Endothelial cell of umbilical vein (primary cell): ENCODE measurements around the gene DGLUCY. TPM values are rescaled to one million over a fixed set of nuclear protein-coding genes. Genes with fewer than 3 reads are reported as not detected.

Experiments used
- BruUV-seq: library from RNA; stranded (reverse); fragments of 400-500 nt; replicated peaks from 2 replicates; lab custom pipeline; 2021; lab: Mats Ljungman, UMichigan
- CTCF ChIA-PET: fragments of 300-600, 350-600 bp; sonication (Branson Sonifier 250); formaldehyde crosslinking; loops from one replicate; lab custom pipeline; 2021; ENCODE audit warnings: antibody characterized with exemption, inconsistent platforms; lab: Charles Lee
- POLR2A ChIA-PET: fragments of 300-600, 350-600 bp; sonication (Branson Sonifier 250); formaldehyde crosslinking; loops from one replicate; lab custom pipeline; 2021; ENCODE audit warnings: antibody characterized with exemption, inconsistent platforms; lab: Charles Lee
- DNase-seq: peaks from one replicate; pipeline ENCODE4 v3.0.0-alpha.2; 2011; ENCODE audit warnings: low read depth, low spot score
- FAIRE-seq: peaks from 2 replicates; lab custom pipeline; 2011; peaks lifted over from hg19 to GRCh38; lab: Jason Lieb, UNC
- H2AFZ ChIP-seq: 2 replicates; pipeline ENCODE4 v1.6.0; 2012; ENCODE audit warnings: low read depth, low read length, control low read depth, inconsistent platforms
- H3K27ac ChIP-seq: 2 replicates; pipeline ENCODE4 v1.5.1; 2011; ENCODE audit warnings: low read depth, mild to moderate bottlenecking, control low read depth, low read length, moderate library complexity; ENCODE audit not compliant: insufficient read depth
- H3K27me3 ChIP-seq, 2 experiments: 2 replicates each; pipeline versions ENCODE4 v1.6.0 to v1.6.1; 2011; ENCODE audit warnings: low read length in 2 of 2, mixed read lengths in 1 of 2; ENCODE audit not compliant: control insufficient read depth in 2 of 2, insufficient read depth in 2 of 2
- H3K36me3 ChIP-seq, 2 experiments: 2 replicates in 1 of 2; 3 replicates in 1 of 2; pipeline ENCODE4 v1.5.1; 2011; ENCODE audit warnings: low read length in 2 of 2, mild to moderate bottlenecking in 1 of 2, moderate library complexity in 1 of 2; ENCODE audit not compliant: control insufficient read depth in 2 of 2, insufficient read depth in 2 of 2; ENCODE audit errors: extremely low read depth in 1 of 2
- H3K4me1 ChIP-seq: 3 replicates; pipeline ENCODE4 v1.5.1; 2011; ENCODE audit warnings: mild to moderate bottlenecking, low read length; ENCODE audit not compliant: control insufficient read depth, insufficient read depth; ENCODE audit errors: extremely low read depth
- H3K4me2 ChIP-seq: 2 replicates; pipeline ENCODE4 v1.6.1; 2011; ENCODE audit warnings: low read length, control low read depth, mixed read lengths; ENCODE audit not compliant: insufficient read depth
- H3K4me3 ChIP-seq, 3 experiments: fragments of 200-600 bp in 1 of 3; sonication (generic), shearing (Covaris generic) in 1 of 3; replicated peaks in 1 of 3; 2 replicates each; pipeline ENCODE4 v1.5.1; 2011 to 2016; ENCODE audit warnings: control low read depth in 3 of 3, low read length in 3 of 3, mild to moderate bottlenecking in 2 of 3, inconsistent platforms in 1 of 3, low read depth in 1 of 3, moderate library complexity in 1 of 3; ENCODE audit not compliant: insufficient read depth in 1 of 3
- H3K79me2 ChIP-seq: 2 replicates; pipeline ENCODE4 v1.6.0; 2012; ENCODE audit warnings: low read length, inconsistent platforms; ENCODE audit not compliant: control insufficient read depth, insufficient read depth
- H3K9ac ChIP-seq: replicated peaks from 2 replicates; pipeline ENCODE3; 2011; ENCODE audit warnings: low read length, control low read depth; ENCODE audit not compliant: insufficient read depth; ENCODE audit errors: extremely low read depth
- H3K9me1 ChIP-seq: replicated peaks from 3 replicates; pipeline ENCODE4 v1.6.0; 2011; ENCODE audit warnings: mild to moderate bottlenecking, low read length; ENCODE audit not compliant: control insufficient read depth, insufficient read depth; ENCODE audit errors: extremely low read depth
- H3K9me3 ChIP-seq: replicated peaks from 2 replicates; pipeline ENCODE4 v1.5.1; 2012; ENCODE audit warnings: low read length, inconsistent platforms; ENCODE audit not compliant: control insufficient read depth, insufficient read depth
- H4K20me1 ChIP-seq: replicated peaks from 2 replicates; pipeline ENCODE3; 2011; ENCODE audit warnings: mild to moderate bottlenecking, low read length; ENCODE audit not compliant: control insufficient read depth, insufficient read depth; ENCODE audit errors: extremely low read depth
- EZH2 ChIP-seq: IDR thresholded peaks from 2 replicates; pipeline ENCODE4 v1.6.1; 2012; ENCODE audit warnings: borderline replicate concordance, low read depth, mild to moderate bottlenecking, moderate library complexity, low read length, inconsistent platforms; ENCODE audit not compliant: severe bottlenecking
- FOS ChIP-seq: IDR thresholded peaks from 2 replicates; pipeline ENCODE4 v1.6.1; 2011; ENCODE audit warnings: mild to moderate bottlenecking, low read length, moderate library complexity, borderline replicate concordance; ENCODE audit not compliant: insufficient read depth
- GATA2 ChIP-seq: IDR thresholded peaks from 2 replicates; pipeline ENCODE4 v1.7.0; 2011; ENCODE audit warnings: low read depth, mild to moderate bottlenecking, moderate library complexity, mixed read lengths, low read length; ENCODE audit not compliant: insufficient read length, insufficient read depth
- JUN ChIP-seq: IDR thresholded peaks from 2 replicates; pipeline ENCODE4 v1.6.1; 2011; ENCODE audit warnings: borderline replicate concordance, low read depth; ENCODE audit not compliant: insufficient read length, insufficient read depth
- MYC ChIP-seq: IDR thresholded peaks from one replicate; pipeline ENCODE4 v1.6.1; 2011; ENCODE audit warnings: mild to moderate bottlenecking, low read depth, low read length
- POLR2A ChIP-seq: IDR thresholded peaks from 2 replicates; pipeline ENCODE4 v1.6.1; 2012; ENCODE audit warnings: low read depth, mild to moderate bottlenecking, control low read depth, low read length
- POLR2AphosphoS5 ChIP-seq: IDR thresholded peaks from 2 replicates; pipeline ENCODE4 v1.6.1; 2012; ENCODE audit warnings: low read depth, mild to moderate bottlenecking, control low read depth, low read length, moderate library complexity; ENCODE audit not compliant: insufficient read depth
- dilution Hi-C: fragments of 300-500 bp; cut with MboI; formaldehyde crosslinking; loops from one replicate; pipeline ENCODE4 v1.15.0; 2019; ENCODE audit warnings: low sequenced_read_pairs; ENCODE audit not compliant: extremely low pct_ligation_motif_present
- intact Hi-C: fragments of 100-400 bp; cut with micrococcal nuclease; formaldehyde crosslinking; loops from one replicate; pipeline ENCODE4 v1.10.0; 2022
- polyA plus RNA-seq, 4 experiments: library from polyadenylated mRNA; depleted of rRNA in 3 of 4; stranded (reverse) in 3 of 4; unstranded in 1 of 4; fragments of >200 nt; gene quantifications; 2 replicates each; pipeline versions ENCODE4 v1.2.1 to v1.2.3, GENCODE V29; 2011 to 2012; ENCODE audit warnings: missing spikeins in 1 of 4
- total RNA-seq: library from RNA; stranded (reverse); gene quantifications from 2 replicates; pipeline ENCODE4 v1.2.3, GENCODE V29; 2021
- TF ChIP-seq, protein P1 (sequence below): IDR thresholded peaks from 2 replicates; pipeline ENCODE4 v1.6.1; 2011; ENCODE audit not compliant: insufficient read depth, insufficient read length
- TF ChIP-seq, protein P2 (sequence below), 2 donors: IDR thresholded peaks; 1 replicate in 1 of 2; 2 replicates in 1 of 2; pipeline ENCODE4 v1.5.1; 2011; ENCODE audit warnings: low read length in 2 of 2, mild to moderate bottlenecking in 2 of 2, moderate library complexity in 2 of 2, control low read depth in 1 of 2, inconsistent platforms in 1 of 2, low read depth in 1 of 2; ENCODE audit not compliant: insufficient read depth in 1 of 2; ENCODE audit errors: extremely low read depth in 1 of 2

The DGLUCY gene
- total and polyA plus RNA-seq, 2 donors (not counting 3 experiments of a cell fraction or from before 2014, with no cell fraction given): 40.9 to 65.6 TPM

DNA sequence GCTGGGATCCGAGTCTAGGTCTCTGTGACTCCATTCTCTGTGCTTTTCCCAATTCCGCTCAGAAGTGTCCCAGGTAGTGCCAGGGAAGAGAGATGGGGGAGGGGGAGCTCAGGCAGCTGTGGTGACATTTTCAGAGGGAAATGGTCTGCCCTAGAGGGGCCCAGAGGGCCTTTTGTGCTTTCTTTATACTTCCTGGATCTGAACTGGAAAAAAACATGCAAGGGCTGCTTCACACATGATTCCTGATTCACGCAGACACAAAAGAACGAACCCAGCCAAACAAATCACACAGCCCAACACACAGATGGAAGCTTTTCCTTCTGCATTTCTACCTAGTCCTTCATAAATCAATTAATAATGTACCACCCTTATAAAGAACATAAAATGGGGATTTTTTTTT, 104.1 kb downstream of the DGLUCY start:
- intact Hi-C loops: no loop called here
- peak; percentile 54 for DNase-seq
- no peak overlapping the region for H3K9ac ChIP-seq
- peaks cover 0 to 14% of the 10 kb centered on the region in 2 experiments for H3K36me3 ChIP-seq
- FAIRE-seq: no peak
- BruUV-seq: no TSS peak
- peaks cover 22% of the 10 kb centered on the region for H3K4me1 ChIP-seq
- no peaks in the 10 kb centered on the region for H3K27me3 ChIP-seq
- dilution Hi-C loops: no loop called here
- POLR2A ChIA-PET: no interaction called here
- no peaks in the 10 kb centered on the region for H3K9me3 ChIP-seq
- no peaks in the 10 kb centered on the region for H3K9me1 ChIP-seq
- H3K4me3 ChIP-seq: no peak overlapping the region
- H3K79me2 ChIP-seq: no peaks in the 10 kb centered on the region
- no peak overlapping the region for H3K4me2 ChIP-seq
- no peak overlapping the region for H2AFZ ChIP-seq
- no peak overlapping the region for H3K27ac ChIP-seq
- CTCF ChIA-PET: no interaction called here
- H4K20me1 ChIP-seq: no peaks in the 10 kb centered on the region
- TF ChIP-seq EZH2: no peak
- no peak for TF ChIP-seq POLR2AphosphoS5
- no peak for TF ChIP-seq GATA2
- no peak for TF ChIP-seq POLR2A
- TF ChIP-seq, protein P1, sequence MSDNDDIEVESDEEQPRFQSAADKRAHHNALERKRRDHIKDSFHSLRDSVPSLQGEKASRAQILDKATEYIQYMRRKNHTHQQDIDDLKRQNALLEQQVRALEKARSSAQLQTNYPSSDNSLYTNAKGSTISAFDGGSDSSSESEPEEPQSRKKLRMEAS: no peak
- TF ChIP-seq, protein P2, sequence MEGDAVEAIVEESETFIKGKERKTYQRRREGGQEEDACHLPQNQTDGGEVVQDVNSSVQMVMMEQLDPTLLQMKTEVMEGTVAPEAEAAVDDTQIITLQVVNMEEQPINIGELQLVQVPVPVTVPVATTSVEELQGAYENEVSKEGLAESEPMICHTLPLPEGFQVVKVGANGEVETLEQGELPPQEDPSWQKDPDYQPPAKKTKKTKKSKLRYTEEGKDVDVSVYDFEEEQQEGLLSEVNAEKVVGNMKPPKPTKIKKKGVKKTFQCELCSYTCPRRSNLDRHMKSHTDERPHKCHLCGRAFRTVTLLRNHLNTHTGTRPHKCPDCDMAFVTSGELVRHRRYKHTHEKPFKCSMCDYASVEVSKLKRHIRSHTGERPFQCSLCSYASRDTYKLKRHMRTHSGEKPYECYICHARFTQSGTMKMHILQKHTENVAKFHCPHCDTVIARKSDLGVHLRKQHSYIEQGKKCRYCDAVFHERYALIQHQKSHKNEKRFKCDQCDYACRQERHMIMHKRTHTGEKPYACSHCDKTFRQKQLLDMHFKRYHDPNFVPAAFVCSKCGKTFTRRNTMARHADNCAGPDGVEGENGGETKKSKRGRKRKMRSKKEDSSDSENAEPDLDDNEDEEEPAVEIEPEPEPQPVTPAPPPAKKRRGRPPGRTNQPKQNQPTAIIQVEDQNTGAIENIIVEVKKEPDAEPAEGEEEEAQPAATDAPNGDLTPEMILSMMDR (IDR thresholded peaks at IDR 0.05; ENCODE audit: extremely low read depth in 1 of 2, insufficient read depth in 1 of 2, low read depth in 1 of 2, low read length in 2 of 2): no peak
- no peak for TF ChIP-seq FOS
- no peak for TF ChIP-seq MYC
- TF ChIP-seq JUN: no peak
